ENCODE data around the gene POMGNT1.

POMGNT1 gene

DNA sequence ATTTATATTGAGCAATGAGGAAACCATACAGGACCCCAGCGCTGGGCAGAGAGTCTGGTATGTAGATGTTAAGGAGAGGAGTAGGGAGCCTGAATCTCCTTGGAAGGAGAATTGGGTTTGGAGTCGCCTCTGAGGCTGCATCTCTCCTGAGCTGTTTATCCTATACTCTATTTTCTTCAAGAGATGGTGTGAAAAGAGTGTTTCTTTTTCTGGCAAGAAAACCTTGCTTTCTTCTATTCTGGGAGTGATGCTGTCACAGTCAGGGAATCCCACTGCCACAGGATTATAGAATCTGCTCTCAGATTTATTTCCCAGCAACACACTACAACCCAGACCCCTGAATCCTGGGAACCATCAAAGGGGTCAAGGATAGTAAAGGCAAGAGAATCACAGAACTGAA lies 8.2 kb upstream of the POMGNT1 start:
- Histone ChIP-seq H3K27ac (ENCODE audit: low read depth, low read length) (no peak overlapping the region), H2AFZ (ENCODE audit: low read depth, low read length, severe bottlenecking) (no peak overlapping the region)

DNA sequence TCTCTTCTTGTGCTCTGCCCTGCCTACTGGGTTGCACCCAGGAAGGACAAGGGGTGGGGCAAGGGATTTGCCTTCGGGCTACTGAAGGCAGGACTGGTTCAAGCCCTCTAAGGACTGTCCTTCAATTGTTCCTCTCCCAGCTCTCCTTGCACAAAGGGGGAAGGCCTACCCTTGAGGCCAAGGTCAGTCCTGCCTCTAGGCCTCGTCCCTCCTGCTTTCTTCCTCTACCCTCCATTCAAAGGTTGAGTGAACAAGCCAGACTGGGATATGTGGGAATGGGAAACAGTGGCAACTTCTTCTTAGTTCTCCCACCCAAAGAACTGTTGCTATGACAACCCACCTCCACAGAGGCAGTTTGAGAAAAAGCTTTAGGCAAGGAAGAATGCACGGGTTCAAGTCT lies 7.6 kb upstream of the POMGNT1 start:
- H3F3A ChIP-seq (ENCODE audit: insufficient read depth): no peaks in the 10 kb centered on the region
- H3K27me3 ChIP-seq (ENCODE audit: low read length): no peaks in the 10 kb centered on the region
- H3K9me2 ChIP-seq (replicated peaks; ENCODE audit: insufficient read depth, low read length): no peaks in the 10 kb centered on the region
- H3K4me3 ChIP-seq (ENCODE audit: insufficient read depth, low read length, poor library complexity, severe bottlenecking): no peak overlapping the region
- H4K20me1 ChIP-seq (ENCODE audit: low read depth, low read length): no peaks in the 10 kb centered on the region
- H3K27ac ChIP-seq (ENCODE audit: low read depth, low read length): no peak overlapping the region
- H3K36me3 ChIP-seq (ENCODE audit: low read length): no peaks in the 10 kb centered on the region
- no peak overlapping the region for H2AFZ ChIP-seq (ENCODE audit: low read depth, low read length, severe bottlenecking)
- H3K9me3 ChIP-seq (ENCODE audit: insufficient read depth, low read length): no peaks in the 10 kb centered on the region
- TF ChIP-seq, protein P1, sequence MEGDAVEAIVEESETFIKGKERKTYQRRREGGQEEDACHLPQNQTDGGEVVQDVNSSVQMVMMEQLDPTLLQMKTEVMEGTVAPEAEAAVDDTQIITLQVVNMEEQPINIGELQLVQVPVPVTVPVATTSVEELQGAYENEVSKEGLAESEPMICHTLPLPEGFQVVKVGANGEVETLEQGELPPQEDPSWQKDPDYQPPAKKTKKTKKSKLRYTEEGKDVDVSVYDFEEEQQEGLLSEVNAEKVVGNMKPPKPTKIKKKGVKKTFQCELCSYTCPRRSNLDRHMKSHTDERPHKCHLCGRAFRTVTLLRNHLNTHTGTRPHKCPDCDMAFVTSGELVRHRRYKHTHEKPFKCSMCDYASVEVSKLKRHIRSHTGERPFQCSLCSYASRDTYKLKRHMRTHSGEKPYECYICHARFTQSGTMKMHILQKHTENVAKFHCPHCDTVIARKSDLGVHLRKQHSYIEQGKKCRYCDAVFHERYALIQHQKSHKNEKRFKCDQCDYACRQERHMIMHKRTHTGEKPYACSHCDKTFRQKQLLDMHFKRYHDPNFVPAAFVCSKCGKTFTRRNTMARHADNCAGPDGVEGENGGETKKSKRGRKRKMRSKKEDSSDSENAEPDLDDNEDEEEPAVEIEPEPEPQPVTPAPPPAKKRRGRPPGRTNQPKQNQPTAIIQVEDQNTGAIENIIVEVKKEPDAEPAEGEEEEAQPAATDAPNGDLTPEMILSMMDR (IDR thresholded peaks at IDR 0.05; ENCODE audit: insufficient read depth, low read length, poor library complexity, severe bottlenecking): no peak
- no peak overlapping the region for H3K9ac ChIP-seq (ENCODE audit: low read length)
- no peaks in the 10 kb centered on the region for H3K79me2 ChIP-seq (ENCODE audit: insufficient read depth, low read length)
- no peak overlapping the region for H3K4me2 ChIP-seq (ENCODE audit: low read depth, low read length, poor library complexity, severe bottlenecking)

More for the DNA sequence above, 8.2 kb upstream of the POMGNT1 start:
- no peaks in the 10 kb centered on the region for H3K79me2 ChIP-seq (ENCODE audit: insufficient read depth, low read length)
- no peak overlapping the region for H3K4me2 ChIP-seq (ENCODE audit: low read depth, low read length, poor library complexity, severe bottlenecking)
- H3K27me3 ChIP-seq (ENCODE audit: low read length): no peaks in the 10 kb centered on the region
- no peaks in the 10 kb centered on the region for H4K20me1 ChIP-seq (ENCODE audit: low read depth, low read length)
- H3K4me3 ChIP-seq (ENCODE audit: insufficient read depth, low read length, poor library complexity, severe bottlenecking): no peak overlapping the region
- H3K9me2 ChIP-seq (replicated peaks; ENCODE audit: insufficient read depth, low read length): no peaks in the 10 kb centered on the region
- H3F3A ChIP-seq (ENCODE audit: insufficient read depth): no peaks in the 10 kb centered on the region
- no peaks in the 10 kb centered on the region for H3K9me3 ChIP-seq (ENCODE audit: insufficient read depth, low read length)
- TF ChIP-seq EZH2phosphoT487 (conservative IDR thresholded peaks at IDR 0.05; ENCODE audit: low read length): no peak
- TF ChIP-seq, protein P1 (IDR thresholded peaks at IDR 0.05; ENCODE audit: insufficient read depth, low read length, poor library complexity, severe bottlenecking): no peak
- H3K9ac ChIP-seq (ENCODE audit: low read length): no peak overlapping the region
- H3K36me3 ChIP-seq (ENCODE audit: low read length): no peaks in the 10 kb centered on the region

DNA sequence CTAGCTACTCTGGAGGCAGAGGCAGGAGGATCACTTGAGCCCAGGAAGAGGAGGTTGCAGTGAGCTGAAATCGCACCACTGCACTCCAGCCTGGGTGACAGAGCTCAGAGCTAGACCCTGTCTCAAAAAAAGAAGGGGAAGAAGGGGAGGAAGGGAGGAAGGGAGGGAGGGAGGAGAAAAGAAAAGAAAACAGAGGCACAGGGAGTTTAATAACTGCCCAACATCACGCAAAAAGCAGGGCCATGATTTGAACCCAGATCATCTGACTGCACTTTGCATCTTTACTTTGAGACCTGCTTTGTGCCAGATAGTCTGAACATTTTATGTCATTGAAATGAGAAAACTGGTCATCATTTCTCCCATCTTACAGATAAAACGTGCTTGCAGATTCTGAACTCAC lies 6.9 kb upstream of the POMGNT1 start:
- Histone ChIP-seq H3K4me2 (ENCODE audit: low read depth, low read length, poor library complexity, severe bottlenecking) (no peak overlapping the region), H3K9me2 (replicated peaks; ENCODE audit: insufficient read depth, low read length) (no peaks in the 10 kb centered on the region), H3K27me3 (ENCODE audit: low read length) (no peaks in the 10 kb centered on the region), H3F3A (ENCODE audit: insufficient read depth) (no peaks in the 10 kb centered on the region), H2AFZ (ENCODE audit: low read depth, low read length, severe bottlenecking) (no peak overlapping the region), H3K27ac (ENCODE audit: low read depth, low read length) (no peak overlapping the region), H3K9ac (ENCODE audit: low read length) (no peak overlapping the region), H3K36me3 (ENCODE audit: low read length) (no peaks in the 10 kb centered on the region), H4K20me1 (ENCODE audit: low read depth, low read length) (no peaks in the 10 kb centered on the region), H3K9me3 (ENCODE audit: insufficient read depth, low read length) (no peaks in the 10 kb centered on the region), H3K4me3 (ENCODE audit: insufficient read depth, low read length, poor library complexity, severe bottlenecking) (no peak overlapping the region), H3K79me2 (ENCODE audit: insufficient read depth, low read length) (no peaks in the 10 kb centered on the region)
- no peak for TF ChIP-seq EZH2phosphoT487 (conservative IDR thresholded peaks at IDR 0.05; ENCODE audit: low read length)
- TF ChIP-seq, protein P1 (IDR thresholded peaks at IDR 0.05; ENCODE audit: insufficient read depth, low read length, poor library complexity, severe bottlenecking): no peak

DNA sequence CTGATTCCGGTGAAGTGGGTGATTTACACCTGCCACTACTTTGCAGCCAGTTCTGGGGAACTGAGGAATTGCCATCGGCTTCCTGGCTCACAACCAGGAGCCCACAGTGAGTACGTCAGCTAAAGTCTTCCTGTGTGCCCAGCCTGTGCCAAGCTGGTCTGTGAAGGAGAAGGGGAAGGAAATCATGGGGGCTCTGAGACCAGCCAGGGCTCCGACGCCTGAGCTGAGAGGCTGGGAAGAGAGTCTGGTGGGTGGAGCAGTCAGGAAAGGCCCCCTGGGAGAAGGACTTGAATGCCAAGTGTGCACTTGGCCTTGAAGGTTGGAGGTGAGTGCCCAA lies 6.1 kb upstream of the POMGNT1 start:
- no peak overlapping the region for H3K4me3 ChIP-seq (ENCODE audit: insufficient read depth, low read length, poor library complexity, severe bottlenecking)
- TF ChIP-seq, protein P1 (IDR thresholded peaks at IDR 0.05; ENCODE audit: insufficient read depth, low read length, poor library complexity, severe bottlenecking): no peak
- TF ChIP-seq EZH2phosphoT487 (conservative IDR thresholded peaks at IDR 0.05; ENCODE audit: low read length): no peak

More for the DNA sequence above, 6.1 kb upstream of the POMGNT1 start:
- H3K9me3 ChIP-seq (ENCODE audit: insufficient read depth, low read length): no peaks in the 10 kb centered on the region
- H2AFZ ChIP-seq (ENCODE audit: low read depth, low read length, severe bottlenecking): no peak overlapping the region
- H3K4me2 ChIP-seq (ENCODE audit: low read depth, low read length, poor library complexity, severe bottlenecking): no peak overlapping the region
- no peaks in the 10 kb centered on the region for H3K79me2 ChIP-seq (ENCODE audit: insufficient read depth, low read length)
- H3K36me3 ChIP-seq (ENCODE audit: low read length): no peaks in the 10 kb centered on the region
- H4K20me1 ChIP-seq (ENCODE audit: low read depth, low read length): no peaks in the 10 kb centered on the region
- H3K27me3 ChIP-seq (ENCODE audit: low read length): no peaks in the 10 kb centered on the region
- no peaks in the 10 kb centered on the region for H3K9me2 ChIP-seq (replicated peaks; ENCODE audit: insufficient read depth, low read length)
- no peak overlapping the region for H3K27ac ChIP-seq (ENCODE audit: low read depth, low read length)
- peaks cover under 1% of the 10 kb centered on the region; the same call in 1 of the 2 replicates for H3F3A ChIP-seq (ENCODE audit: insufficient read depth)
- no peak overlapping the region for H3K9ac ChIP-seq (ENCODE audit: low read length)
